ENCODE measurements around the gene MARCO.
"Not testable (repeated sequence)": the region's sequence is repeated elsewhere in the genome, so short reads cannot be mapped to it uniquely, and the experiment has no call there.

MARCO gene

DNA sequence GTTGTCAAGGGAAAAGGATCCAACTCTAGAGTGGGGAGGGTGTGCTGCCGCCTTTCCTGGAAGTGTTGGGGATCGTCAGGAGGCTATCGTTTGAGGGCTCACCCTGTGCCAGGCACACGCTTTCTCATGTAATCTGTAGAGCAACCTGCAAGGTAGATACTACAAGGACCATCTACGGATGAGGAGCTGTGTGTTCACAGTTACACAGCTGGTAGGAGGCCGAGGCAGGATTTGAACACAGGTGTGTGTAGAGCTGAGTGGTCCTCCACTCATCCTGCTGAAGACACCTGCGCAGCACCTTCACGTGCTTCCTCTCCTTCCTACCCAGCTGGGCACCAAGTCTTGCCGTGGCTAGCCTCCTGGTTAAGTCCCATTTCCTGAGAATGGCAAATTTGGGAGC is 68.3 kb downstream of the MARCO start:
- no peak for DNase-seq

DNA sequence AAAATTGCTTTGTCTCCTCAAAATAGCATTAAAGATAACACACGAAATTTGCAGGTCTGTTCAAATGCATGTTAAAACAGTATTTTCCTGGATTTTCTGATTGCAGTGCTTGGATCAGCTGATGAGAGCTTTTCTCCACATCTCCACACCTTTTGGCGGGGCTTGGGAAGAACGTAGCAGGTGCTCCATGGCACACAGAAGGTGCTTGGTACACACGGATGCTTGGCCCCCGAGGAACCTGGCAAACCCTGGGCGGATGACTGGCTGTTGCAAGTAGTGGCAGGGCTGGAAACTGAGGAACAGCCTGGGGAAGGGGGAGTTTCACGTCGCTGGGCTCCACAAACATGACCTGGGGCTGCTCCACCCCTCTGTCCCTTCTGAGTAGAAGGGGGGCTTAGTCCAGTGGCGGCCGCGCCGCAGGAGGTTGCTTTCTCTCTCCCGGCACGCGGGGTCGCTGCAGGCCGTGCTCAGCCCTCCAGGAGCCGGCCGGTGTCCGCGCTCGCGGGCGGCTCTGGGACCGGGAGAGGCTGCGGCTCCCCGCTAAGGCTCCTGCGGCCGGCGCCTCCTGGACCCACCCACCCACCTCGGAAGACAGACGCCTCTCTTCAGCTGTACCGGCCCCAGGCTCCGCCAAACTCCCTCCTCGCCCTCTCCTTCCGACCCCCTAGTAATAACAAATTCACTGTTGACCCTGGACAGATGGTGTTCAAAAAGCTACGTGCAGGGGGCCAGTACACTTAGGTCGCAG is 69.3 kb downstream of the MARCO start:
- no peak for DNase-seq

DNA sequence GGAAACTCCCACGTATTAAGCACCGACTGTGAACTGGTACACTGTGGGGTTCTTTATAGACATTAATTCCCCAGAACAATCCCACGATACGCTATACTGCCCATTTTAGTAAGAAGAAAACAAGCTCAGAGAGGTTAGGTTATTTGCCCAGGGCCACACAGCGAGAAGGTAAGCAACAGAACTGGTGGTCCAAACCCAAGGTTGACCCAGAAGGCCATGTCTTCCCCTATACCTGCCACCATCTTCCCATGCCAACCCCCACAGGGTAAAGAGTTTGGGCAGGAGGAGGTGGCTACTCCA is 69.9 kb downstream of the MARCO start:
- DNase-seq = no peak

DNA sequence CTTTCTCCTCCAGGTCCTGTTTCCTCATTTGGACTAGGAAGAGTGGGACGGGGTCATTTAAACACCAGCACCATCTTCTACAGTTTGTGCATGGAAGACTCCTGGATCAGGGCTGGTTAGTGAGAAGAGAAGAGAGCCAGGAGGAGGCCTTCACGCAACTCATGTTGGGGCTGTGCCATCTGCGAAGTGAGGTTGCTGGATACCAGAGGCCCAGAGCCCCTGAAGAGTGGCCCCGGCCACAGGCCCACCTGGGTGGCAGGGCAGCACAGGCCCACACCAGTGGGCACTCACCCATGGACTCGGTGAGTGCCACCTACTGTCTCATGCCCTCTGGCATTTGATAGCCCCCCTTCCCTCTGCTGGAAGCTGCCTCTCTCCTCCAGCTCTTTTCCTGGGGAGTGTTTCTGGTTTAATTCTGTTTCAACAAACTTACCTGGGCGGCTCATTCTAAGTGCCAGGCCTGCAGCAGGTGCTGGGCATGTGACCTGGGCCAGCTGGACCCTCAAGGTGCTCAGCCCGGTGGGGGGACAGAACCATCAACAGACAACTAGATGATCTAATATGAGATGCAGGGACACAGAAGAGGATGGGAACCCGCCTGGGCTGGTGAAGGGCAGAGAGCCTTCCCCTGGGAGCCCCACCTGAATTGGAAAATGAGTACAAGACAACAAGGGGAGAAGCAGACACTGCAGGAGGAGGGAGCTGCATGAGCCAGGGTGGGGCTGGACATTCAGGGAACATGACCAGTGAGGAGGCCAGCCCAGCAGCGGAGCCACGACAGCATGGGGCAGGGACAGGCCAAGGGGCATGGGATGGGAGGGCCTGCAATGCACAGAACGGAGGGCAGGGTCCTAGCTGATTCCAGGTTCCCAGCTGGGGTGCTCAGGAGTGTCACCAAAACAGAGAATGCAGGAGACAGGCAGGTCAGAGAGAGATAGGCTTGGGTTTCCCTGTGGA is 70.6 kb downstream of the MARCO start:
- no peak for DNase-seq

- DNase-seq = no peak
Observed at GRCh38 chr2:119013671-119014070, 71.7 kb downstream of the MARCO start.

DNA sequence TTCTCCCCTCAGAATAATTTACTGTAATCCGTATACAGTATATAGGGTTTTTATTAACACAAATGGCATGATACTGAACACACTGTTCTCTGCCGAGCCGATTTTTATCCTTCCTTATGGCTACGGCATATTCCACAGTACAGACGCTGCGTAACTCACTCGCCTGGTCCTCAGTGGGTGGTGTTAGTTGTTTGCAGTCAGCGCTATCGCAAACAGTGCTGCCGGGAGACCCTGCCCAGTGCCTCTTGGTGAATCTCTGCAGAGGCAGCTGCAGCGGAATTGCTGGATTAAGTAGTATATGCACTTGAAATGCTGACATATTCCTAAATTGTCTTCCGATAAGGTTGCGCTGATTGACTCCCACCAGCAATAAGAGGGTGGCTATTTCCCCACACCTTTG is 73.9 kb downstream of the MARCO start:
- no peak for DNase-seq

DNA sequence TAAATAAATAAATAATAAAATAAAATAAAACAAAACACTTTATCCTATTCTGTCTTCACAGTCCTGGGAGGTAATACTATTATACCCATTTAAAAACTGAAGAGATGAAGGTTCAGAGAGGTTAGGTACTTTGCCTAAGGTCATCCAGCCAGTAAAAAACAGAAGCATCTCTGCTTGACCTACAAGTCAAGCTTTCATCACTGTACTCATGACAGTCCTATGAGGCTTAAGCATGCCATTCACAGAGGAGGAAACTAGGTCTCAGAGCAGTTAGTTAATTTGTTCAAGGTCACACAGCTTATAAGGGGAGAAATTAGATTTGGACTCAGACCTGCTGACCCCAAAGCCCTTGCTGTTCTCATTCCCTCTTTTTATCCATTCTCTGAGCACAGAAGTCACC is 77.5 kb downstream of the MARCO start:
- no peak for DNase-seq

GRCh38 chr2:119022678-119023077 is 80.7 kb downstream of the MARCO start:
- no peak for DNase-seq

DNA sequence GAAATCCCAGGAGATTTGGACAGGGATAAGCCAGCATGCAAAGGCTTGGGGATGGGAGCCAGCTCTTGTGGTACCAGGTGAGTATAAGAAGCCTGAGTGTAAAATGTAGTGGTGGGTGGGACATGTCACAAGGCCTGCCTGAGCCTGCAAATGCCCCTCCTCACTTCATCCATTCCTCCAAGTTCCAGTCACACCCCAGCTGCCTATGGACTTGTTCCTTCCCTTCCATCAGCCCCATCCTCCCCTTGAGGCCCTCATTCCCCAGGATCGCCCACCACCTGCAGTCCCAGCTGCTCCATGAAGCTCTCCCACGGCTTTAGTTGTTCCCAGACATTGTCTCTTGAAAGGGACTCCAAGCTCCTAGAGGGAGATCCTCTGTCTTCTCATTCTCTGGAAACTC is 81.5 kb downstream of the MARCO start:
- DNase-seq = no peak

DNA sequence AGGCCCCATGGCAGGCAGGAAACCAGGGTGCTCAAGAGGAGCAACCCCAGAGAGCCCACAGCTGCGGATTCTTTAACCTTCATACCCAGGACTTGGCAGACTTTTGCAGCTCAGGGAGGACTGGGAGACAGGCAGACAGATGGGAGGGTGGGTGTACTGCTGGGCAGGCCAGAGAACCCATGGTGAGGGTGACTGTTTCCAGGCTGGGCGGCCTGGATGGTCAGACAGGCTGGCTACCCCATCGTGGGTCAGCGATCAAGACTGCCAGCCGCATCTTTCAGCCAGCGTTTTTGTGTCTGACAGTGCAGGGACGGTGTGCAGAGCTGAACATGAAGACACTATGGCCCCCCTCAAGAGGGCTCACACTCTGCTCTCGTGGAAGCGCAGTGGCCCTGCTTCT is 82.2 kb downstream of the MARCO start:
- no peak for DNase-seq

- no peak for DNase-seq
Observed at GRCh38 chr2:119024568-119024967, 82.6 kb downstream of the MARCO start.

GRCh38 chr2:119025013-119025412 is 83.0 kb downstream of the MARCO start:
- no peak for DNase-seq

DNA sequence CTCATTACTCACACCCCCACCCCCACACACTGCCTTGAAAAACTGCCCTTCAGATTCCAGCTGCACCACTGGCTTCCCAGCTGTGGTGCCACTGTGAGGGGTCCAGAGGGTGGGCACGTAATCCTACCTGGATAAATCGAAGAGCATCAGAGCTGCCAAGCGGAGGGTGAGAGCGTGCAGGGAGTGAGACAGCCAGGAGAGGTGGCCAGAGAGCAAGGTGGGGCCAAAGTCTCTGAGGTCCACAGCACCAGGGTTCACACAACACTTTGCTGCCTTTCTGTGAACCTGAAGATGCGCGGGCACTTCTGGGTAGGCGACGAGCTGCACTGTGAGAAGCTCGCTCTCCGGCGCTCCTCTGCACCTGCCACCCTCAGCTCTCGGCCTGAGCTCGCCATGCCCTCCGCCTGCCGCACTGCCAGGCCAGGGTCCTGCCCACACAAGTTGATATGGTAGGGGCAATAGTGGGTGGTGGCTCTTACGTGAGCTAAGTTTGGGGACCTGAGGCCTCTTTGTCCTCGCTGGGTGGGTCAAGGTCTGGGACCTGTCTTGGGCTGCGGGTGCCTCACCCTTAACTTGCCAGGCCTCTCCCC is 83.9 kb downstream of the MARCO start:
- DNase-seq = no peak

DNA sequence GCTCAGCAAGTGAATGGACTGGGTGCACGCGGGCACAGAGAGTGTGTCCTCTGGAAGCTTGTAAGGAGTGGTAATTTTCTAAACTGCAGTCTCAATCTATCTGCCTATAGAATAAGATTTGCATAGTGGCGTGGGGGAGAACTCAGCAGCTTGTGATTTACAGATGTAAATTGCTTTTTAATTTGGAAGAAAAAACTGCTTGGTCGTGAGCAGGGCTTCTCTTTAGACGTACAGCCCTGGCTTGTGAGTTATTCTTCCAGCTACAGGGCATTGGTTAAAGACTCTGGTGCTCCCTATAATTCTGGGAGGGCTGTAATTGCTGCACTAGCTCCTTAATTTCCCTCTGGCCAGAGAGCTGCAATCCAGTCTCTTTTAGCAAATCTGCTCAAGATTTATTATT is 84.9 kb downstream of the MARCO start:
- no peak for DNase-seq

DNA sequence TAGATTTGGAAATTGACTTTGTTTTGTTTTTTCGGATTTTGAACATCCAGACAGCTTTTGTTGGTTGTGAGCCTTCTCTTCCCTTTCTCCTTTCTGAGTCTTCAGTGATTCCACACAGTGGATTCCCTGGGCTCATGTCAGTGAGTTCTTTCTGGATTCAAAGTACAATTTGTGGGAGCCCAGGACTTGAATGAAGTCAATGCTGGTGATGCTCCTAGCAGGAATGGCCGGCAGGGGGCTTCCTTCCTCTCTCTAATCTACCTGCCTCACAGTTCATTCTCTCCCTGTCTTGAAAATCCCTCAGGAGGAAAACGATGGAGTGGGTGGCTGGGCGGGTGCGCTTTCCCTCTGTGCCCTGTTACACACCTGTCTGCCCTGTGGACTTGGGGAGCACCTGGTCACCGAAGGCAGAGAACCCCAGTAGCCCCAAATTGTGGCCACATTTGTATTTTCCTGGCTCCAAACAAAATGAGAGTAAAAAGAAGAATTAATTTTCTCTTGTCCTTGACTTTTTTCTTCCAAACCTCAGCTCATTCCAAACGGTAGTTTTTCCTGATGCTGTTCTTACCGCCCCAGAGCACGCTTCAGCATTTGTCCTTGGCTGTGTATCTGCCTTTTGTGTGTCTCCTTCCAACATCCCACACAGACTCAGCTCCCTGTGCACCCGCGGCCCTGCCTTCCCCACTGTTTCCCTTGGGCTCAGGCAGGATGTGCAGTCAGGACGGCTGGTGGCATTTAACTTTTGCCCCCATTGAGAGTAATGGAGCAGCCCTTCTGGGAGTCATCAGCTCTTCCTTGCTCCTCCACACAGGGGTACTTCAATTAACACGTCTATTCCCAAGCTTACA is 86.6 kb downstream of the MARCO start:
- DNase-seq = no peak

- DNase-seq = no peak
Observed at GRCh38 chr2:119029297-119029696, 87.3 kb downstream of the MARCO start.

GRCh38 chr2:119037922-119038321 is 95.9 kb downstream of the MARCO start:
- not testable (repeated sequence) for DNase-seq

GRCh38 chr2:119040730-119041129 is 98.7 kb downstream of the MARCO start:
- DNase-seq = no peak
